Measurements from ENCODE around the gene UBE2M.
"Not testable (repeated sequence)": the region's sequence is repeated elsewhere in the genome, so short reads cannot be mapped to it uniquely, and the experiment has no call there.

UBE2M gene

DNA sequence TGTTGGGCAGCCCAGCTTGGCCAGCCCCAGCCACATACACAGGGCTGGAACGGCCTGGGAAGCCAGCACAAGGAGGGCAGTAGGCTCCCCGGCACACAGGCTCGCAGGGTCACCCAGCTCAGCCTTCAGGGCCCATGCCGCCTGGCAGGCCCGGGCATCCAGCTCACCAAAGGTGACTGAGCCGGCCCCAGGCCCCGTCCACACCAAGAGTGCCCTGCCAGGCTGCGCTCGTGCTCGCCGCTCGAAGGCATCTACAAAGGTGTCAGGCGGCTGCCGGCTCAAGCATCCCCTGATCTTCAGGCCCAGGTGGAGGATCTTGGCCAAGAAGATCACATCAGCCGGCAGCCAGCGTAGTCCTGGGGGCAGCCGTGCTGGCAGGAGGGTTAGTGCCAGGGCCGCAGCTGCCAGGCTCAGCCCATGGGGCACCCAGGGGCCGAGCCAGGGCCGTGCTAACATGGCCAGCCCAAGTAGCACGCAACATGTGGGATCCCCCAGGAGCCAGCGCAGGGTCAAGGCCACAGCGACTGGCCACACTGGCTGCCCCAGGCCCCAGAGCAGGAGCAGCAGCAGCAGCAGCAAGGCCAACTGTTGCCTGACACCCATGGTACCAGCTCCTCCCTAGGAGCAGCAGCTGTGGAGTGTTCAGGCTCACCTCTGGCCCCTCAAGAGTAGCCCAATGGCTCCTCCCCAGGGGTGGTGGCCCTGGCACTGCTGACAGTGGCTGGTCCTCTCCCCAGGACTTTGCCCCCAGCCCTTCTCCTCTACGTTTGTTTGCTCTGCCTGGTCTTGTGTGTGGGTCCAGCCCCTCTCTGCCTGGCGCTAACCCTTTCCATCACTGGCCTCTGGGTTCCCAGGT lies 46.8 kb downstream of the UBE2M start, which contains the start of gene SLC27A5:
TSS of gene SLC27A5 (minus strand) at position 640 of the 856 bp plus-strand sequence. CDS start at position 603, 37 bp downstream.
- DNase-seq = no peak

DNA sequence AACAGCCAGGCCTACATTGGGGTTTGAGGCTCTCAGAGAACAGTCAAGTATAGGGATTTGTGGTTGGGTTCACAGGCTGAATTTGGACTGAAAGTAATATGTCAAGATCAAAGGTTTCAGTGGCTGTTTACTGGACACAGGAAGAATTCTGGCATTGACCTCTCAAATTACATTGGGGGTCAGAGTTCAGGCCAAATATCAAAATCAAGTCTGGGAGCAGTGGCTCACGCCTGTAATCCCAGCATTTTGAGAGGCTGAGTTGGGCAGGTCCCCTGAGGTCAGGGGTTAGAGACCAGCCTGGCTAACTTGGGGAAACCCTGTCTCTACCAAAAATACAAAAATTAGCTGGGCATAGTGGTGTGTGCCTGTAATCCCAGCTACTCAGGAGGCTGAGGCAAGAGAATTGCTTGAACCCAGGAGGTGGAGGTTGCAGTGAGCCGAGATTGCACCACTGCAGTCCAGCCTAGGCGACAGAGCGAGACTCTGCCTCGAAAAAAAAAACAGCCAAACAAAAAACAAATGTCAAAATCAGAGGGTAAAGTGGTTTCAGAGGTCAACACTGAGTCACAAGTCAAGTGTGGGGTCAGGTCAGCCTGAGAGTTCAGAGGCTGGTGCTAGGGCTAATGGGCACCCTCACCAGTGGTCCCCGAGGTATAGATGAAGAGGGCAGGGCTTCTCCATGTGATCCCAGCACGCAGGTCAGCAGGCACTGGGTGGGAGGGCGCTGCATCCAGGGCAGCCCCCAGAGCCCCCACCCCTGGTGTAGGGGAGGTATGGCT lies 48.1 kb downstream of the UBE2M start:
- no peak for DNase-seq

DNA sequence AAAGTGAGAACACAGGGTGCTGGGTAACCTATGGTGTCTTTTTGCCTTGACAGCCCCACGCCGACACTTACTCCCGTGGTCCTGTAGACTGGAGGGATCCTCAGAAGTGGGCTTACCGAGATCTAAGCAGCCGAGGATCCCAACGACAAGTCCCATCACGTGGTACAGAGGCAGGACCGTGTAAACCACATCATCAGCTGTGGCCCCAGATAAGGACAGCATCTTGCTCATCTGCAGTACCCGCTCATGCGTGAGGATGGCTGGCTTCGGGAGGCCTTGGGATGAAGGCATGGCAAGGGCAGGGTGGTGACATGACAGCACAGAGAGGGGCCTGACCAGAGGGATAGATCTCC lies 48.7 kb downstream of the UBE2M start:
- DNase-seq = no peak

GRCh38 chr19:58507602-58508223 lies 50.7 kb downstream of the UBE2M start:
- not testable (repeated sequence) for DNase-seq
